Measurements from ENCODE around the gene GRB10. TPM values are rescaled to one million over a fixed set of nuclear protein-coding genes. Genes with fewer than 3 reads are reported as not detected.

GRB10 gene
- total and polyA plus RNA-seq, 4 donors = 11.6 to 68.6 (median 41.0) TPM

- H3K4me1 ChIP-seq (ENCODE audit: control insufficient read depth in 5 of 5, insufficient read depth in 5 of 5, low read length in 5 of 5) = no peaks in the 10 kb centered on the region
- H3K27ac ChIP-seq (ENCODE audit: low read depth in 1 of 2, low read length in 1 of 2) = no peak overlapping the region
- H3K9me3 ChIP-seq (ENCODE audit: control insufficient read depth in 4 of 4, insufficient read depth in 3 of 4, low read length in 3 of 4) = no peaks in the 10 kb centered on the region
- no peaks in the 10 kb centered on the region for H3K27me3 ChIP-seq (ENCODE audit: control insufficient read depth in 3 of 3, insufficient read depth in 3 of 3, low read length in 2 of 3)
- no peak overlapping the region for H3K9ac ChIP-seq (ENCODE audit: insufficient read depth in 1 of 2, low read length in 2 of 2)
- ATAC-seq (ENCODE audit: insufficient read depth, low FRiP score) (no peak), DNase-seq (no peak)
- no peaks in the 10 kb centered on the region for H3K36me3 ChIP-seq (ENCODE audit: control insufficient read depth in 4 of 4, insufficient read depth in 4 of 4, low read length in 4 of 4)
- TF ChIP-seq CTCF (IDR thresholded peaks at IDR 0.05; ENCODE audit: control extremely low read depth, extremely low read depth) = no peak
- no peak overlapping the region for H3K4me3 ChIP-seq
Observed at GRCh38 chr7:50827281-50827680, 44.6 kb upstream of the GRB10 start.

GRCh38 chr7:50826371-50827172 is 43.9 kb upstream of the GRB10 start:
- no peak overlapping the region for H3K9ac ChIP-seq (ENCODE audit: insufficient read depth in 1 of 2, low read length in 2 of 2)
- H3K4me3 ChIP-seq = no peak overlapping the region
- H3K9me3 ChIP-seq (ENCODE audit: control insufficient read depth in 4 of 4, insufficient read depth in 3 of 4, low read length in 3 of 4) = no peaks in the 10 kb centered on the region
- WGBS, 2 donors = 71 to 76% methylated on average over 8 of the region's 8 CpGs
- H3K27ac ChIP-seq (ENCODE audit: low read depth in 1 of 2, low read length in 1 of 2) = no peak overlapping the region
- H3K4me1 ChIP-seq (ENCODE audit: control insufficient read depth in 5 of 5, insufficient read depth in 5 of 5, low read length in 5 of 5) = no peaks in the 10 kb centered on the region
- no peaks in the 10 kb centered on the region for H3K36me3 ChIP-seq (ENCODE audit: control insufficient read depth in 4 of 4, insufficient read depth in 4 of 4, low read length in 4 of 4)
- DNase-seq = no peak
- H3K27me3 ChIP-seq (ENCODE audit: control insufficient read depth in 3 of 3, insufficient read depth in 3 of 3, low read length in 2 of 3) = no peaks in the 10 kb centered on the region
- ATAC-seq (ENCODE audit: insufficient read depth, low FRiP score) = no peak
- no peak for TF ChIP-seq CTCF (IDR thresholded peaks at IDR 0.05; ENCODE audit: control extremely low read depth, extremely low read depth)

- WGBS, 2 donors = 85 to 89% methylated on average over 7 of the region's 7 CpGs
- Histone ChIP-seq H3K27ac (ENCODE audit: low read depth in 1 of 2, low read length in 1 of 2) (no peak overlapping the region), H3K4me1 (ENCODE audit: control insufficient read depth in 5 of 5, insufficient read depth in 5 of 5, low read length in 5 of 5) (no peaks in the 10 kb centered on the region), H3K9me3 (ENCODE audit: control insufficient read depth in 4 of 4, insufficient read depth in 3 of 4, low read length in 3 of 4) (no peaks in the 10 kb centered on the region), H3K27me3 (ENCODE audit: control insufficient read depth in 3 of 3, insufficient read depth in 3 of 3, low read length in 2 of 3) (no peaks in the 10 kb centered on the region), H3K36me3 (ENCODE audit: control insufficient read depth in 4 of 4, insufficient read depth in 4 of 4, low read length in 4 of 4) (no peaks in the 10 kb centered on the region), H3K9ac (ENCODE audit: insufficient read depth in 1 of 2, low read length in 2 of 2) (no peak overlapping the region), H3K4me3 (no peak overlapping the region)
- DNase-seq (no peak), ATAC-seq (ENCODE audit: insufficient read depth, low FRiP score) (no peak)
- no peak for TF ChIP-seq CTCF (IDR thresholded peaks at IDR 0.05; ENCODE audit: control extremely low read depth, extremely low read depth)
Observed at GRCh38 chr7:50825465-50825864, 42.8 kb upstream of the GRB10 start.

- Histone ChIP-seq H3K9me3 (ENCODE audit: control insufficient read depth in 4 of 4, insufficient read depth in 3 of 4, low read length in 3 of 4) (no peaks in the 10 kb centered on the region), H3K36me3 (ENCODE audit: control insufficient read depth in 4 of 4, insufficient read depth in 4 of 4, low read length in 4 of 4) (no peaks in the 10 kb centered on the region), H3K27ac (ENCODE audit: low read depth in 1 of 2, low read length in 1 of 2) (no peak overlapping the region), H3K4me3 (no peak overlapping the region), H3K9ac (ENCODE audit: insufficient read depth in 1 of 2, low read length in 2 of 2) (no peak overlapping the region), H3K27me3 (ENCODE audit: control insufficient read depth in 3 of 3, insufficient read depth in 3 of 3, low read length in 2 of 3) (no peaks in the 10 kb centered on the region), H3K4me1 (ENCODE audit: control insufficient read depth in 5 of 5, insufficient read depth in 5 of 5, low read length in 5 of 5) (no peaks in the 10 kb centered on the region)
- DNase-seq = no peak
- no peak for TF ChIP-seq CTCF (IDR thresholded peaks at IDR 0.05; ENCODE audit: control extremely low read depth, extremely low read depth)
- 92 to 94% methylated on average over 4 of the region's 4 CpGs for WGBS, 2 donors
- no peak for ATAC-seq (ENCODE audit: insufficient read depth, low FRiP score)
Observed at GRCh38 chr7:50824882-50825281, 42.2 kb upstream of the GRB10 start.

Measured in lung (tissue), 12 donors.